ENCODE results near the gene TRPV4.

Gene TRPV4

GRCh38 chr12:109804820-109805761 is 28.1 kb downstream of the TRPV4 start:
- DNase-seq, result peak; percentile 66

- no peak for DNase-seq
These were observed 29.5 kb downstream of the TRPV4 start for GRCh38 chr12:109803678-109804077.

- DNase-seq, result no peak
These were observed 30.4 kb downstream of the TRPV4 start for GRCh38 chr12:109802828-109803227.

GRCh38 chr12:109800536-109800935 is 32.7 kb downstream of the TRPV4 start:
- DNase-seq, result no peak

- no peak for DNase-seq
These were observed 34.5 kb downstream of the TRPV4 start for GRCh38 chr12:109798691-109799090.

- DNase-seq, result no peak
These were observed 35.1 kb downstream of the TRPV4 start for GRCh38 chr12:109797905-109798669.

GRCh38 chr12:109796057-109796456 is 37.1 kb downstream of the TRPV4 start:
- no peak for DNase-seq

GRCh38 chr12:109795023-109795422 is 38.2 kb downstream of the TRPV4 start:
- no peak for DNase-seq

- DNase-seq, result no peak
These were observed 39.2 kb downstream of the TRPV4 start for GRCh38 chr12:109793826-109794501.

- no peak for DNase-seq
These were observed 39.8 kb downstream of the TRPV4 start for GRCh38 chr12:109793411-109793810.

GRCh38 chr12:109792992-109793391 is 40.2 kb downstream of the TRPV4 start:
- DNase-seq, result no peak

GRCh38 chr12:109789526-109790048 is 43.6 kb downstream of the TRPV4 start:
- no peak for DNase-seq

- DNase-seq, result no peak
These were observed 46.4 kb downstream of the TRPV4 start for GRCh38 chr12:109786799-109787198.

GRCh38 chr12:109785854-109786253 is 47.3 kb downstream of the TRPV4 start:
- no peak for DNase-seq

GRCh38 chr12:109783965-109784244 is 49.3 kb downstream of the TRPV4 start:
- no peak for DNase-seq

GRCh38 chr12:109783135-109783964 is 49.8 kb downstream of the TRPV4 start:
- DNase-seq, result no peak

- DNase-seq, result no peak
These were observed 50.9 kb downstream of the TRPV4 start for GRCh38 chr12:109782326-109782703.

GRCh38 chr12:109781668-109782325 is 51.4 kb downstream of the TRPV4 start:
- DNase-seq, result no peak

GRCh38 chr12:109779382-109779781 is 53.8 kb downstream of the TRPV4 start:
- no peak for DNase-seq

- DNase-seq, result no peak
These were observed 54.5 kb downstream of the TRPV4 start for GRCh38 chr12:109778684-109779083.

GRCh38 chr12:109777544-109777943 is 55.7 kb downstream of the TRPV4 start:
- peak; percentile 34 for DNase-seq

GRCh38 chr12:109776624-109777023 is 56.6 kb downstream of the TRPV4 start:
- no peak for DNase-seq
